Caco-2 (cell line): Measurements from ENCODE around the gene PDZD7. TPM values are rescaled to one million over a fixed set of nuclear protein-coding genes. Genes with fewer than 3 reads are reported as not detected.

Source experiments
- BruUV-seq: library from RNA; stranded (reverse); fragments of 400-500 nt; replicated peaks from 2 replicates; lab custom pipeline; 2021; lab: Mats Ljungman, UMichigan
- CTCF ChIA-PET: fragments of 300-600 bp; sonication (Branson Sonifier 250); formaldehyde crosslinking; loops from one replicate; lab custom pipeline; 2022; ENCODE audit warnings: antibody characterized with exemption; lab: Charles Lee
- POLR2A ChIA-PET: fragments of 300-600 bp; sonication (Branson Sonifier 250); formaldehyde crosslinking; loops from one replicate; lab custom pipeline; 2022; ENCODE audit warnings: antibody characterized with exemption; lab: Charles Lee
- DNase-seq, 2 experiments: peaks; one replicate each; pipeline versions ENCODE4 v3.0.0 to v3.0.0-alpha.2; 2020 to 2022
- H3K27me3 ChIP-seq: replicated peaks from 2 replicates; pipeline ENCODE4 v1.6.0; 2011; ENCODE audit warnings: low read length; ENCODE audit not compliant: control insufficient read depth, insufficient read depth
- H3K36me3 ChIP-seq: 2 replicates; pipeline ENCODE4 v1.5.1; 2011; ENCODE audit warnings: low read length; ENCODE audit not compliant: control insufficient read depth, insufficient read depth
- H3K4me1 ChIP-seq: fragments of 250-450 bp; sonication (Bioruptor Pico); 2 replicates; pipeline ENCODE4 v1.5.1; 2020; ENCODE audit warnings: mild to moderate bottlenecking
- H3K4me3 ChIP-seq: 2 replicates; pipeline ENCODE4 v1.5.1; 2011; ENCODE audit warnings: low read depth, mild to moderate bottlenecking, control low read depth, low read length
- H3K9me3 ChIP-seq: fragments of 250-450 bp; sonication (Bioruptor Pico); 2 replicates; pipeline ENCODE4 v1.5.1; 2020; ENCODE audit warnings: mild to moderate bottlenecking, moderate library complexity
- H3K27ac Mint-ChIP-seq: one replicate; pipeline ENCODE4 v1.8.0; 2022; ENCODE audit warnings: mixed read lengths; ENCODE audit not compliant: unreplicated experiment
- H3K27me3 Mint-ChIP-seq: one replicate; pipeline ENCODE4 v1.8.0; 2022; ENCODE audit warnings: mixed read lengths; ENCODE audit not compliant: insufficient read depth, unreplicated experiment
- H3K36me3 Mint-ChIP-seq: one replicate; pipeline ENCODE4 v1.8.0; 2022; ENCODE audit warnings: mild to moderate bottlenecking, mixed read lengths; ENCODE audit not compliant: insufficient read depth, unreplicated experiment
- H3K4me1 Mint-ChIP-seq: one replicate; pipeline ENCODE4 v1.8.0; 2022; ENCODE audit warnings: low read depth, mixed read lengths; ENCODE audit not compliant: unreplicated experiment
- H3K4me3 Mint-ChIP-seq: one replicate; pipeline ENCODE4 v1.8.0; 2022; ENCODE audit warnings: mild to moderate bottlenecking, moderate library complexity, mixed read lengths; ENCODE audit not compliant: unreplicated experiment
- H3K9me3 Mint-ChIP-seq: one replicate; pipeline ENCODE4 v1.8.0; 2022; ENCODE audit warnings: mixed read lengths; ENCODE audit not compliant: unreplicated experiment
- intact Hi-C: fragments of 100-400 bp; cut with micrococcal nuclease; formaldehyde crosslinking; loops from one replicate; pipeline ENCODE4 v1.10.0; 2022; ENCODE audit not compliant: unreplicated experiment
- total RNA-seq: library from RNA; stranded (reverse); gene quantifications from 2 replicates; pipeline ENCODE4 v1.2.3, GENCODE V29; 2022
- TF ChIP-seq, protein P1 (sequence below), 2 experiments: fragments of 200-600 bp in 1 of 2; IDR thresholded peaks; 1 replicate in 1 of 2; 2 replicates in 1 of 2; pipeline versions ENCODE4 v1.5.1 to v1.8.0; 2011 to 2022; ENCODE audit warnings: antibody characterized with exemption in 1 of 2, control low read depth in 1 of 2, inconsistent platforms in 1 of 2, low read depth in 1 of 2, low read length in 1 of 2, mild to moderate bottlenecking in 1 of 2, moderate library complexity in 1 of 2; ENCODE audit not compliant: insufficient read depth in 1 of 2, severe bottlenecking in 1 of 2, unreplicated experiment in 1 of 2

PDZD7 gene
- total RNA-seq, 1 experiment from 2014 or later: 1.5 TPM

- Histone ChIP-seq H3K9me3 (no peaks in the 10 kb centered on the region), H3K4me3 (no peak overlapping the region), H3K4me1 (peaks cover 4% of the 10 kb centered on the region), H3K27me3 (no peaks in the 10 kb centered on the region), H3K36me3 (peaks cover 10% of the 10 kb centered on the region)
- intact Hi-C loops: no loop called here
- TF ChIP-seq, protein P1, sequence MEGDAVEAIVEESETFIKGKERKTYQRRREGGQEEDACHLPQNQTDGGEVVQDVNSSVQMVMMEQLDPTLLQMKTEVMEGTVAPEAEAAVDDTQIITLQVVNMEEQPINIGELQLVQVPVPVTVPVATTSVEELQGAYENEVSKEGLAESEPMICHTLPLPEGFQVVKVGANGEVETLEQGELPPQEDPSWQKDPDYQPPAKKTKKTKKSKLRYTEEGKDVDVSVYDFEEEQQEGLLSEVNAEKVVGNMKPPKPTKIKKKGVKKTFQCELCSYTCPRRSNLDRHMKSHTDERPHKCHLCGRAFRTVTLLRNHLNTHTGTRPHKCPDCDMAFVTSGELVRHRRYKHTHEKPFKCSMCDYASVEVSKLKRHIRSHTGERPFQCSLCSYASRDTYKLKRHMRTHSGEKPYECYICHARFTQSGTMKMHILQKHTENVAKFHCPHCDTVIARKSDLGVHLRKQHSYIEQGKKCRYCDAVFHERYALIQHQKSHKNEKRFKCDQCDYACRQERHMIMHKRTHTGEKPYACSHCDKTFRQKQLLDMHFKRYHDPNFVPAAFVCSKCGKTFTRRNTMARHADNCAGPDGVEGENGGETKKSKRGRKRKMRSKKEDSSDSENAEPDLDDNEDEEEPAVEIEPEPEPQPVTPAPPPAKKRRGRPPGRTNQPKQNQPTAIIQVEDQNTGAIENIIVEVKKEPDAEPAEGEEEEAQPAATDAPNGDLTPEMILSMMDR (IDR thresholded peaks at IDR 0.05; ENCODE audit: insufficient read depth in 1 of 2, low read depth in 1 of 2, low read length in 1 of 2, severe bottlenecking in 1 of 2, unreplicated experiment in 1 of 2): no peak
- ChIA-PET POLR2A (no interaction called here), CTCF (no interaction called here)
- Mint-ChIP-seq H3K36me3 (peaks cover 60% of the 10 kb centered on the region), H3K27ac (no peak overlapping the region), H3K9me3 (no peaks in the 10 kb centered on the region), H3K4me3 (no peak overlapping the region), H3K4me1 (peaks cover 10% of the 10 kb centered on the region), H3K27me3 (no peaks in the 10 kb centered on the region)
- DNase-seq: peak in 1 of 2 experiments; percentile 31
- no TSS peak for BruUV-seq
These were observed 47.8 kb downstream of the PDZD7 start for GRCh38 chr10:100982916-100983830.

DNA sequence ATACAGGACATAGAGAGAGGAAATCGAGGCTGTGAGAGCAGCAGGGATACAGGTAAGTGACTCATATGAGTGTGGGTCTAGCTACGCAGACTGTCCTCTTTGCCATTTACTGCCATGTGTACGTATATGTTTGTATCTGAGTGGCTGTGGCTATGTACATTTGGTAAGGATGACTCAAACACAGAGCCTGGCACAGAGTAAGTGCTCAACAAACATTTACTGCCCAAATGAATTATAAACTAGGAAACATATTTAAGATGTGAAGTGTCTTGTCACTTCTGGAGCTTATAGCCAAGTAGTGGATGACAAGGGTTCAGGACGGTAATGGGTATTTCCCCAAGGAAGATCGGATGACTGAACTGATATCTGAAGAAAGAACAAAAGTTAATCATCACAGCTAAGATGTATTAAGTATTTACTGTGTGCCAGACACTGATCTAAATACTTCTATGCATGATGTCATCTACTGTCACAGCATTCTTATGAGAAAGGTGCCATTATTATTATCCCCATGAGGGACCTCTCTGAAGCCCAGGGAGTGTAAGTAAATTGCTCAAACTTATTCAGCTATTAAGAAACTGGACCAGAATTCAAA, 49.7 kb downstream of the PDZD7 start:
- no peaks in the 10 kb centered on the region for H3K9me3 ChIP-seq
- POLR2A ChIA-PET: no interaction called here
- no peaks in the 10 kb centered on the region for H3K27me3 Mint-ChIP-seq
- peaks cover 48% of the 10 kb centered on the region for H3K36me3 Mint-ChIP-seq
- BruUV-seq: no TSS peak
- H3K27ac Mint-ChIP-seq: no peak overlapping the region
- H3K4me3 Mint-ChIP-seq: no peak overlapping the region
- CTCF ChIA-PET: interaction anchor here (0.6 kb wide), 1 partner anchor 17 kb away, joined by 3 read pairs; no protein-coding TSS in a partner anchor
- TF ChIP-seq, protein P1 (IDR thresholded peaks at IDR 0.05; ENCODE audit: insufficient read depth in 1 of 2, low read depth in 1 of 2, low read length in 1 of 2, severe bottlenecking in 1 of 2, unreplicated experiment in 1 of 2): no peak
- no peak for DNase-seq
- H3K4me1 ChIP-seq: peaks cover 9% of the 10 kb centered on the region
- intact Hi-C loops: no loop called here
- no peak overlapping the region for H3K4me3 ChIP-seq
- H3K36me3 ChIP-seq: peaks cover 12% of the 10 kb centered on the region
- H3K27me3 ChIP-seq: no peaks in the 10 kb centered on the region
- peaks cover 8% of the 10 kb centered on the region for H3K4me1 Mint-ChIP-seq
- no peaks in the 10 kb centered on the region for H3K9me3 Mint-ChIP-seq

GRCh38 chr10:100980711-100981110, 50.2 kb downstream of the PDZD7 start:
- peak in 1 of 2 experiments; percentile 13 for DNase-seq
- BruUV-seq: no TSS peak
- Histone ChIP-seq H3K9me3 (no peaks in the 10 kb centered on the region), H3K27me3 (no peaks in the 10 kb centered on the region), H3K4me3 (no peak overlapping the region), H3K4me1 (peaks cover 7% of the 10 kb centered on the region), H3K36me3 (peaks cover 13% of the 10 kb centered on the region)
- no peak overlapping the region for H3K4me3 Mint-ChIP-seq
- peaks cover 47% of the 10 kb centered on the region for H3K36me3 Mint-ChIP-seq
- POLR2A ChIA-PET: no interaction called here
- intact Hi-C loops: no loop called here
- CTCF ChIA-PET: interaction anchor here (0.6 kb wide), 1 partner anchor 18 kb away, joined by 3 read pairs; no protein-coding TSS in a partner anchor
- H3K4me1 Mint-ChIP-seq: peaks cover 13% of the 10 kb centered on the region
- no peak overlapping the region for H3K27ac Mint-ChIP-seq
- TF ChIP-seq, protein P1 (IDR thresholded peaks at IDR 0.05; ENCODE audit: insufficient read depth in 1 of 2, low read depth in 1 of 2, low read length in 1 of 2, severe bottlenecking in 1 of 2, unreplicated experiment in 1 of 2): no peak
- H3K27me3 Mint-ChIP-seq: no peaks in the 10 kb centered on the region
- H3K9me3 Mint-ChIP-seq: no peaks in the 10 kb centered on the region
